GM21737 (cell line): ENCODE data around the gene PGC.

Experiments used
- ATAC-seq: cut with Tn5 transposase; IDR thresholded peaks from one replicate; pipeline ENCODE4 v1.9.1; 2021; ENCODE audit warnings: mild to moderate bottlenecking, moderate library complexity; ENCODE audit not compliant: unreplicated experiment

The PGC gene

DNA sequence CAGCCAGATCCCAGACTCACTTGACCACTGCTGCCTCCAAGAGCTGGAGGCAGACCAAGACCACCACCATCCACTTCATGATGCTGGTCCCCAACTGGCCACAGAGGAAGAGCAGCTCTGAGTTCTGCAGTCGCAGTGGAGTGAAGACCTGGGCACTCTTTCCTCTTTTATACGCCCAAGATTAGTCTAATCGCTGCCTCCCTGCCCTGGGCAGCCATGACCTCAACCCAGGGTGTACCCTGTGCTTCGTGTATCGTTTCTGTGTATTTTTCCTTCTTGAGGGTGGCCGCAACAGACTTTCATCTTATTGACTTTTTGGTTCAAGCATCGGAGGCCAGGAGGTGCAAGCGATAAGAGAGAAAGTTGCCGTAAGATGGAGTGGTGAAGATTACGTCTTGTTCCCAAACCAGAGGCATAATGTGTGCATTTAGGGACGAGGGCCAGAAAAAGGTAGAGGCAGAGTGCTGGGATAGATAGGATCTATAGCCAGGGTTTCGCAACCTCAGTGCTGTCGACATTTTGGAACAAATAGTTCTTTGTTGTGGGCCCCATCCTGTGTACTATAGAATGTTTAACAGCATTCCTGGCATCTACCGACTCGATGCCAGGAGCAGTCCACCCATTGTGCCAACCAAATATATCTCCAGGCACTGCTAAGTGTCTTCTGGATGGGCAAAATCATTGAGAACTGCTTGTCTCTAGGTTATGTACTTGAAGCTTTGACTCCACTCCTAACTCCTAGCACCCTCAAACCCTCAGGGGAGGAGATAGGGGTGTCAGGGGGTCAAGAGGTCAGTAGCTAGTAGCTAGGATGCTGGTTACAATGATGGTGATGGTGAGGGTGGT is at the start of gene PGC:
Gene PGC (minus strand): TSS at position 142 of the 846 bp plus-strand sequence. CDS start 63 bp downstream, at position 79.
- ATAC-seq: no peak

DNA sequence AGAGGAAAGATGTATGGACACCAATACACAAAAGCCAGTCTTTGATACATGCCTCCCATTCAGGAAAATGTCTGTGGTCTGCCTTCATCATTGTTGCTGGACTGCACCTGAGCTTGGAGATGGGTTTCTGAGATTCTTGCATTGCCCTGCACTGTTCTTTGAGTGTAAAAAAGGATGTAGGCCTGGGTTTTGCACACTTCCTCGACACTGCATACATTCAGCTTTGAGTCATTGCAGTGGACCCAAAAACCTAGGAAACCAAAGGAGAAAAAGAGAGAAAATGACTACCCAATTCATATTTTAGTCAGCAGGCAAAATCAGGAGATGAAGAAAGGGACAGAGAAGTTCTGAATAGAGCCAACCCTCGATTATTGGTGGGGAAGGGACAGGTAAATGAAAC is 49.3 kb upstream of the PGC start:
- no peak for ATAC-seq

DNA sequence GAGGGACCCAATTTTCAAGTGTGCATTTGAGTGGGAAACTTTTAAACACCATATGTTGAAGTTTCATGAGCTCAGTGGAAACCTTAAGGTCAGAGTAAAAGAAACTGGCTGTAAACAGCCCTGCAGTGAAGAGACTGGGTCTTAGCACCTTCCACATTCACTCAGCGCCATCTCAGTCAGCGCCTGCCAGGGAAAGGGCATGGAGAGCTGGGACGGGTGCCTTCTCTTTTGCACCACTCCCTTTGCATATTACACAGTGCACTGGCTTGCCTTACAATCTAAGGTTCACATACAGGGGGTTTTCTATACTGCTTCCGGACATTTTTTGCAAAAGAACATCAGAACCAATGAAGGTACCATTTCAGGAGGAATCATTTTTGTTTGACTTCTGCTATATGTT is 44.8 kb upstream of the PGC start:
- ATAC-seq: no peak

DNA sequence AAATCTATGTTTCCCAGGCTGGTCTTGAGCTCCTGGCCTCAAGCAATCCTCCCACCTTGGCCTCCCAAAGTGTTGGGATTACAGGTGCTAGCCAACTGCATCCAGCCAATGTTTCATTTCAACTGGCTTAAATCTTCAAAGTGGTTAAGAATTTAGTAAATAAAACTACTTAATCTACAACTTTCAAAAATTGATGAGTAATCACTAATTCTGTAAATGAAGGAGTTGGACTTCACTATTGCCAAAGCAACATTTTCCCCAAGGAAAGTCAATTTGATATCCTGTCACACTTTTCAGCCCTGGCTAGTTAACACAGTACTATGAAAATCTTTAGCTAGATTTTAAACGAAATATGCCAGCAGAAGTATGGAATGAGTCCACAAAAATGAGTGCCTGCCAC is 44.1 kb upstream of the PGC start:
- no peak for ATAC-seq

DNA sequence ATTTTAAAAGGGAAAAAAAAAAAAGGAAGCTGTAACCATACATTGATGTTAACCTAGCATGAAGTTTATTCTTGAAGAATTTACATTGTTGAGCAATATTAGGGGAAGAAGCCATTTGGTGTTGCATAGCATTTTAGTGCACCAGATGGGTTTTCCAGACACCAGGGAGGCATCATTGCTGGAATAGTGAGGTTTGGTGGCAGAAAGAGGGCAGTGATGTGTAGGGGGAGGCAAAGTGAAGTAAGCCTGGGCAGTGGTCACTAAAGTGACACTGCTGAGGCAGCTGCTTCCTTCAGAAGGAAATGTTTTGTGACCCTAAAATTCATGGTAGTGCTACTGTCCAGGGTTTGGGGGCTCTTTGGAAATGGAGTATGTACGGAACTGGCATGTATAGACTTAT is 42.8 kb upstream of the PGC start:
- no peak for ATAC-seq

DNA sequence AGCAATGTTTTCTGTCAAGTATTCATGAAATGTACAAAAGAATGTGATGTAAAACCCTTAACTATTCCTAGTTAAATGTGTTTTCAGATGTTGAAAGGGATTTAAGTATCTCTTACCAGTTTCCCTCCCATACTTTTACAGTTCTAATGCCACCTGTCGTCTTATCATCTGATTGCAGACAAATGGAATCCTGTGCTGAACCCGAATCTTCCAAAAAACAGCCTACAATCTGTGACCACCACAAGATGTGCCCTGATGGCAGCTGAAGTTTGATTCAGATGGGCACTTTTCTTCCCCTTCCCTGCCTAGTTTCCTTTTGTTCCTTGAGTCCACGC is 42.2 kb upstream of the PGC start:
- no peak for ATAC-seq

DNA sequence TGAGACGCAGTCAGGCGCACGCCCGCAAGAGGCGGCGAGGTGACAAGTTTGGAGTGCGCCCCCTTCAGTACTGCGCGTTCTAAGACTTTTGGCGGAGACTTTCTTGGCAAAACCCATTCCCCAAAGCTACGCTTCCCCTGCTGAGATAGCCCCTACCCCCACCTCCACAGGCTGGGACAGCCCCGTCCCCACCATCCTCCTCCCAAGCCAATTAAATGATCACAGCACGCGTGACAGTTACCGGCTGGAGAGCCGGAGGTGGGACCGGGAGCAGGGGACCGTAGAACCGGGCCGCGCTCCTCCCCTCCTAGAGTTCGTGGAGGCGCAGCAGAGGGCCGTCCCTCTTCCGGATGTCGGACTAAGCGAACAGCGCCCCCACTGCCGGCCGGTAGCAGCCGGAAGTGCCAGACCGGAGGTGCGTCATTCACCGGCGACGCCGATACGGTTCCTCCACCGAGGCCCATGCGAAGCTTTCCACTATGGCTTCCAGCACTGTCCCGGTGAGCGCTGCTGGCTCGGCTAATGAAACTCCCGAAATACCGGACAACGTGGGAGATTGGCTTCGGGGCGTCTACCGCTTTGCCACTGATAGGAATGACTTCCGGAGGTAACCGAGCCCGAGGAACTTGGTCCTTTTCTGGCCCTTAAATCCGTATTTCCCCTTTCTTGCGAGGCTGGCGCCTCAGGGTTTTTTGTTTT is 40.2 kb upstream of the PGC start, which contains the start of gene TOMM6:
Gene TOMM6 (plus strand): TSS at position 476 of the 699 bp plus-strand sequence. CDS start 4 bp downstream, at position 480.
- peak; percentile 78 for ATAC-seq

DNA sequence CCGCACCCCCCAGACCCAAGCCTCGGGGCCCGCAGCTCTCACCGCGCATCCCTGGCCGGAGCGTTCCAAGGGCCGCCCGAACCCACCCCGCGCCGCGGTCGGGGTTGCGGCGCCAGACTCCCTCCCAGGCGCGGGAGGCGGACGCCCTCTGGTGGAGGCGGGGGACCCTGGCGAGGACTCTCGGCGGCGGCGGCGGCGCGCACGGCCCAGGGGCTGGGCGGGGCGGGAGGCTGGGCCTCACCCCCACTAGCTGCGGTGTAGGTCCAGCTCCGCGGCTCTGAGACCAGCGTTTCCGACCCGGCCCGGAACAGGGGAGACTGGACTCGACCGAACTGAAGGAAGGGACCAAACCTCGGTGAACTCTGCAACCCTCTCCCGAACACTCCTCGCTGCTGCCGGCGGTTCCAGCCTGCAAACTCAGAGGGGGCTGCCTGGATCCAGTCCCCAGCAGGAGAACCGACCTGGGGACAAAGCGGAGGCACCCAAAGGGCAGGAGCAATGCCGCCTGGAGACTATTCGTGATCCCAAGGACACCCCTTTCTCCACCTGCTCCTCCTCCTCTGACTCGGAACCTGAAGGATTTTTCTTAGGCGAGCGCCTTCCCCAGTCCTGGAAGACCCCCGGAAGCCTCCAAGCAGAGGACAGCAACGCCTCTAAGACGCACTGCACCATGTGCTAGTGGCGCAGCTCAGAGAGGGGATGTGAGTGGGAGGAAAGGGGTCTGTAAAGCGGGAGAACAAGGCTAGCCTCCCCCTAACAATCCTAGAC is 39.4 kb upstream of the PGC start:
- peak; percentile 55 for ATAC-seq

DNA sequence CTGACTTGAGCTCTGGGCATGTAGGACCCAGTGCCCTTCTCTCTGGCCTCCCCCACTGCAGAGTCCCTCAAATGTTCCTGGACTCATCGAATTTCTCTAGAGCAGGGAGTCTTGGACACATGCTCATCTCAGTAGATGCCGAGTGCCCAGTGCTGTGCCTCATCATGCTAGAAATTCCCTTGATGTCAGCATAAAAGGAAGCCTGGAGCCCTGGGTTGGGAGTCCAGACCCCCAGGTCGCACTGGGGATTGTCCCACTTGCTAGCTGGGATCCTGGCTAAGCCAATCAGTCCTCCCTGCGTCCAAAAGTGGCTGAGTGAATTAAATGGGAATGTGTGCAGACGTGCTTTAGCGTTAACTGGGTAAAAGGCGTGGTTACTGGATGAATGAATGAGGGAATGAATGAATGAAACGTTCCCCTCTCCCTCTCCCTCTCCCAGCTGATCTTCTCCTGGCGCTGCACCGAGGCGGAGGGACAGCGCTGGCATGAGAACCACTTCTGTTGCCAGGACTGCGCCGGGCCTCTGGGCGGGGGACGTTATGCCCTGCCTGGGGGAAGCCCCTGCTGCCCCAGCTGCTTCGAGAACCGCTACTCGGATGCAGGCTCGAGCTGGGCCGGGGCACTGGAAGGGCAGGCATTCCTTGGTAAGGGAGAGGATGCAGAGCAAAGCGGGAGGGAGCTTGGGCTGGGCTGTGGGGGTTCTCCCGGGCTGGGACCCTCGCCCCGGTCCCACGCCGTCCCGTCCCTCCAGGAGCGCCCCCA is 38.7 kb upstream of the PGC start:
- no peak for ATAC-seq

DNA sequence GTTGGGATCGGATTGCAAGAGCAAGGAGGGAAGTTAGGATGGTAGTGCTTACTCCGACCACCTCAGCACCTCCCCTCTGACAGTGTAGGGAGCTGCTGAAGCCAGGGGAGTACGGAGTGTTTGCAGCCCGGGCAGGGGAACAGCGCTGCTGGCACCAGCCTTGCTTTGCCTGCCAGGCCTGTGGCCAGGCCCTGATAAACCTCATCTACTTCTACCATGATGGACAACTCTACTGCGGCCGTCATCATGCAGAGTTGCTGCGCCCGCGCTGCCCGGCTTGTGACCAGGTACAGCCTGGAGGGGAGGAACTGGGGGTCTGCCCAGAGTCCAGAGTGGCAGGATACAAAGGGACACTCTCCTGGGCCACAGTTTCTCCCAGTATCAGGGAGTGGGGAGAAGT is 38.1 kb upstream of the PGC start:
- ATAC-seq: no peak

DNA sequence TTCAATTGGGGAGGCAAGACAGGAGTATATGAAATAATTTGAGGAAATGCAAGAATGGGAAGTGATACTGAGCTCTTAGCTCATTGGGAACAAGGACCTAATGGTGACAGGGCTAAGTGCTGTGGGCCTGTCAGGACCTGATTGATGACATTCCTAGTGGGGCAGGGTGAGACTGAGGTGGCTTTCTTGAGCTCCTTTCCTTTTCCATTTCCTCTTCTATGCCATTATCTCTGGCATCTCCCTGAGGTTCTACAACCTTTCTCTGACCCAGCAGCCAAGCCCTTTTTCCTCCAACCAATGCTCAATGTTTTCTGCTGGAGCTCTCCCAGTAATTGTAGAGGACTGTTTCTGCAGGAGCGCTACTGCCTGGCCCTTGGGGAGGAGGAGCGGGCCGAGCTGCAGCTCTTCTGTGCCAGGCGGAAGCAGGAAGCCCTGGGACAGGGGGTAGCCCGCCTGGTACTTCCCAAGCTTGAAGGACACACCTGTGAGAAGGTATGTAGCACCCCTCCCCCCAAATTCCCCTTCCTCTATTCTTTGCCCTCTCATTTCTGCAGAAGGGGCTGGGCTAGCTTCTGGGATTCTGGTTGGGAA is 37.5 kb upstream of the PGC start:
- no peak for ATAC-seq

DNA sequence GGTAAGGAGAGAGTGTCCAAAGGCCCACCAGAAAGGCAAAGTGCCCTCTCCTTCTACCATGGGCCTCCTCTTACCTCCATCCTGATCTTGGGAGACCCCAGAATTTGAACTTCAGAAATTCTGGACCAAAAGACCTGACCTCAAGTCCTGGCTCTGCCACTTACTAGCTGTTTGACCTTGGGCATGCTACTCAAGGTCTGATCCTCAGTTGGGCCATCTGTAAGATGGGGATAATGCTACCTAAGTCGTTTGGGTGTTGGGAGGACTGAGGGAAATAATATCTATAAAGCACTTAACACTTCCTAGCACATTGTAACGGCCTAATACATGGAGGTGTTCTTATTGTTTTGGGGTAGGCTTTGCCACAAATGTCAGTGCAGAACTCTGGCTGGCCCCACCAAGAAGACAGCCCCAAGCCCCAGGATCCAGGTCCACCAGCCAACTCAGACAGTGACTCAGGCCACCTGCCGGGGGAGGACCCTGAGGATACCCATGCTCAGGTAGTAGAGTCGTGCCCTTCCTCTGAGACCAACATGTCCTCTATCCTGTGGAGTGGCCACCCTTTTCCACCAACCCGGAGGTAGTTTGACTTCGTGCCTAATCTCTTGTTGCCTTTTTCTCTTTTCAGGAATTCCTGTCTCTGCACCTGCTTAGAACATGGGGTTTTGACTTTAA is 36.0 kb upstream of the PGC start:
- ATAC-seq: no peak

DNA sequence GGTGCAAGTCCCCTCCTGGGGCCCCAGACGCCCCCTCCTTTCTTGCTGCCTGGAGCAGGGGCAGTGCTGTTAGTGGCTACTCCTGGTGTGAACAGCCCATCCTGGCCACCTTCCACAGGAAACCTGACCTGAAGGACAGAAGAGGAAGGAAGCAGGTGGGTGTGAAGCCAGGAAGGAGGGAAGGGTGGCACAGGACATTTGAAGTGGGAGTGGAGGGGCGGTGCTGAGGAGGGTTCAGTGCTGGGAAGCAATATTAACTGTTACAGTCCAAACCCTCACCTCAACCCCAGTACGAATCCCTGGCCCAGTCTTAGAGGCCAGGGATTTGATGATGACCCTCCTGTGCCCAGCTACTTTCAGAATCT is 34.2 kb upstream of the PGC start:
- no peak for ATAC-seq

DNA sequence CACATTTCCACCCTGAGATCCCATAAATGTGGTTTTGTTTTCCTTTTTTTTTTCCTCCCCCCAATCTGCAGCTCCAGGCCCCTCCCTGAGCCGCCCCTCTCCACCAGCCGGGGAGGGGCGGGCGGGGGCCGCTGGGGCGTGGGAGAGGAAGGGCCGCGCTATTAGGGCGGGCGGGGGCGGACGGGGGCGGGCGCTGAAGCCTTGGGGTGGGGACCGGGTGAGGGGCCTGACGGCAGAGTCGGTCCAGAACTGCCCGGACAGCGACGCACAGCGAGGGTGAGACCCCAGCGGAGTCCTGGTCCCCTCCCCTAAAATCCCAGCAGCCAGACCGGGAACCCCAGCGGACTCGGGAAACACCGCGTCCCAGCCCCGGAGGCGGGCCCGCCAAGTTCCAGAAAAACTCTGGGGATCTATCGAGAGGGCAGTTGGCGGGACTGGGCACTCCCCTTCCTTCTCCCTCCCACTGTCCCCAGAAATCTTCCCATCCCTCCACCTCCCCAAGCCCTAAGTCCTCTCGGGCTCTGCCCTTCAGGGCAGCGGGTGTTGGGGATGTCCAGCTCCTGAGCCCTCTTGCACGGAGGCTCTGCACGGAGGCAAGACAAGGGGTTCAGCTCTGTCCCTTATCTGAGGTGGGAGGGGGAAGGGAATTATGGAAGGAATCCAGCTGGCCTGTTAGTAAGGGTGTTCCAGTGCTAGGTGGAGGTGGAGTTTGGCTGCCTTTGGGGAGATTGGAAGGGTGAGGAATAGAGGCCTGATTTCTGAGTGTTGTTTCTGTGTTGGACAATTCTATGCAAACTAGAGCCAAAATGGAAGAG is 33.6 kb upstream of the PGC start, which contains the start of gene PRICKLE4:
Gene PRICKLE4 (plus strand): TSS at position 232 of the 815 bp plus-strand sequence. CDS start 2,692 bp downstream, outside the sequence.
- no peak for ATAC-seq

DNA sequence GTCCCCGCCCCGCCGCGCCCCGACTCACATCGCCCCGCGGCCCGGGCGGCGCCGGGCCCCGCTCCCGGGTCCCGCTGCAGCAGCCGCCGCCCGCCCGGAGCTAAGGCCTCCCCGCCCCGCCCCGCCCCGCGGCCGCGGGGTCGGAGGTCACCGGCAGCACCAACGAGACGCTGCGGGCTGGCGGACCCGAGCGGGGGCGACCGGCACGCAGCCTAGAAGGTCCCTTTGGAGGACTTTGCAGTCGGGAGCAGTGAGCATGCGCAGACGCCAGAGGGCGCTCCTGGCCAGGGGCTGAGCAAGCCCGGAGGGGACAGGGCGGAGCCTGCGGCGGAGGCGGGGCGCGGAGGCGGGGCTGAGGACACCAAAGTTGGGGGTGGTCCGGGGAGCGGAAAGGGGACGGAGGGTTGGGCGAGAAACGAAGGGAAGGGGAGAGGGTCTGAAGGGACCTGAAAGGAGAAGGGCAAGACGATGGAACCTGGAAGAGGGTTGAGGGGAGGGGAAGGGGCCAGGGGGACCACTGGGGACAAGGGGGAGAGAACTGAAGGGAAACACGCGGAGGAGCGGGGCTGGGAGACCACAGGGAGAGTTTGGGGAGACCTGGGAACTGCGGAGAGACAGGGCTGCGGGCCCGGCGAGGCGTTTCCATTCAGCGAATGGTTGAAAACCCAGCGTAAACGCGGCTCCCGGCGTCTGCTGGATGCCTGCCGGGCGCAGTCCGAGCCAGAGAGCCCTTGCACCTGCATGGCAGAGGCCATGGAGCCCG is 32.8 kb upstream of the PGC start, which contains the start of gene FRS3:
Gene FRS3 (minus strand): TSS at position 113 of the 763 bp plus-strand sequence. CDS start 2,913 bp downstream, outside the sequence.
- ATAC-seq: peak; percentile 91

DNA sequence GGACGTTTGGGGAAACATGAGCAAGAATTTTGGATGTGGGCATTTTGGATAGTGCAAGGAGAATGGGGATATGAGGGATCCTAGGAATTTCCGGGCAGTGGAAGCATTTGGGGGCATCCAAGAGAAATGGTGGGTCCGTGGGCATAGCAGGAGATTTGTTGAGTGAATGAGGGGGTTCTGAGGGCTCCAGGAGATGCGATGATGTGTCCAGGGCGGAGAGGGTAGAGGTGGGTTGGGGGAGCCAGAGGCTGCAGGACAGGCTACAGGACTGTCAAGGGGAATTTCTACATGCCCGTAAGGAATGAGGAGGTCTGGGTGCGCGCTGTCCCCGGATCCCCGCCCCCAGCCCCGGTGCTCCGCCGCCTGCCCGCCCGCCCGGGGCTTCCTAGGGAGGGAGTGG is 32.1 kb upstream of the PGC start:
- ATAC-seq: peak; percentile 9

DNA sequence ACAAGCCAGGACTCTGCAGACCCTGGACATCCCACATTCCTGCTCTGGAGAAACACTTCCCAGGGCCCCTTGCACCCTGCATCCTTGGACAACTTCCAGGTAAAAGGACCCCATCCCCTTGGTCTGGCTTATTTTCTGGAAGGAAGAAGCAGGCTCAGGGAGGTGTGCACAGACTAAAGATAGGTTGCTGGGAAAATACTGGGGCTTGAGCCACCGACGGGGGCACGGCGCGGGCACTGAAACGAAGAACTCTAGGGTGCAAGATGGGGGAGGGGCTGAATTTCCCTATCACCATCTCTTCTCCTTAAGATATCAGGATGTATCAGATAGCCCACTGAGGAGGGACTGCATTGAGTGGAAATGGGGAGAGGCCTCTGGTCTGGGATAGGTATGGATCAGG is 31.7 kb upstream of the PGC start:
- no peak for ATAC-seq
